Measurements from ENCODE around the gene C5AR1. TPM values are rescaled to one million over a fixed set of nuclear protein-coding genes. Genes with fewer than 3 reads are reported as not detected.

Gene C5AR1
- total RNA-seq, 1 experiment from 2014 or later, result 8.5 TPM

DNA sequence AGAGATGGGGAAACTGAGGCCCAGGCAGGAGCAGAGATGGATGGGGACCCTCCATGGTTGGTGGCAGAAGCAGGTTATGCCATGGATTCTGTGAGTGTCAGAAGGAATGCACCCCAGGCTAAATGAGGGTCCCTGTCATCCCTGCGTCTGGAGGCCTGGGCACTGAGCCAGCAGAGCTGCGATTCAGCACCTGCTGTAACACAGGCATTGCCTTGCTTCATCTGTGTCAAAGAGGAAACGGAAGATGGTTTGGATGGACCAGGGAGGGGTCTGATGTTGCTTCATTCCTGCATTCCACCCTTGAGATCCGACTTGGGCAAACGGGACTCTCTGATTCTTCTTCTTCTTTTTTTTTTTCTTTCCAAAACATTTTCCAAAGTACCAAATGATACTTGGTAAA lies 1.2 kb downstream of the C5AR1 start:
- TF ChIP-seq, protein P1, sequence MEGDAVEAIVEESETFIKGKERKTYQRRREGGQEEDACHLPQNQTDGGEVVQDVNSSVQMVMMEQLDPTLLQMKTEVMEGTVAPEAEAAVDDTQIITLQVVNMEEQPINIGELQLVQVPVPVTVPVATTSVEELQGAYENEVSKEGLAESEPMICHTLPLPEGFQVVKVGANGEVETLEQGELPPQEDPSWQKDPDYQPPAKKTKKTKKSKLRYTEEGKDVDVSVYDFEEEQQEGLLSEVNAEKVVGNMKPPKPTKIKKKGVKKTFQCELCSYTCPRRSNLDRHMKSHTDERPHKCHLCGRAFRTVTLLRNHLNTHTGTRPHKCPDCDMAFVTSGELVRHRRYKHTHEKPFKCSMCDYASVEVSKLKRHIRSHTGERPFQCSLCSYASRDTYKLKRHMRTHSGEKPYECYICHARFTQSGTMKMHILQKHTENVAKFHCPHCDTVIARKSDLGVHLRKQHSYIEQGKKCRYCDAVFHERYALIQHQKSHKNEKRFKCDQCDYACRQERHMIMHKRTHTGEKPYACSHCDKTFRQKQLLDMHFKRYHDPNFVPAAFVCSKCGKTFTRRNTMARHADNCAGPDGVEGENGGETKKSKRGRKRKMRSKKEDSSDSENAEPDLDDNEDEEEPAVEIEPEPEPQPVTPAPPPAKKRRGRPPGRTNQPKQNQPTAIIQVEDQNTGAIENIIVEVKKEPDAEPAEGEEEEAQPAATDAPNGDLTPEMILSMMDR (conservative IDR thresholded peaks at IDR 0.05), result no peak
- no peak for TF ChIP-seq EZH2 (IDR thresholded peaks at IDR 0.05; ENCODE audit: low read depth)
- CTCF ChIA-PET, result no interaction called here
- no peaks in the 10 kb centered on the region for H3K27me3 ChIP-seq (ENCODE audit: insufficient read depth, low read depth)
- no TSS peak for BruUV-seq (replicated peaks)
- DNase-seq, result peak; percentile 67 to 89
- H3K4me3 ChIP-seq, result no peak overlapping the region
- no peaks in the 10 kb centered on the region for H3K9me3 ChIP-seq (ENCODE audit: insufficient read depth, low read depth)
- no peaks in the 10 kb centered on the region for H3K79me2 ChIP-seq (ENCODE audit: low read depth)
- intact Hi-C loops (cut with micrococcal nuclease; ENCODE audit: unreplicated experiment), result no loop called here
- peak overlapping the region; percentile 35 for H3K27ac ChIP-seq
- POLR2A ChIA-PET (ENCODE audit: unreplicated experiment), result no interaction called here
- no peak overlapping the region for H2AFZ ChIP-seq
- peak overlapping the region; percentile 52 for H3K4me2 ChIP-seq
- no peaks in the 10 kb centered on the region for H3K9me2 ChIP-seq (ENCODE audit: insufficient read depth)
- H3K36me3 ChIP-seq (ENCODE audit: low read depth), result no peaks in the 10 kb centered on the region
- peaks cover 40% of the 10 kb centered on the region; the same call in 1 of the 2 replicates for H3F3A ChIP-seq (ENCODE audit: insufficient read depth, low read depth)
- peaks cover 41% of the 10 kb centered on the region for H3K4me1 ChIP-seq (replicated peaks; ENCODE audit: insufficient read depth)
- H4K20me1 ChIP-seq (ENCODE audit: insufficient read depth), result no peaks in the 10 kb centered on the region

DNA sequence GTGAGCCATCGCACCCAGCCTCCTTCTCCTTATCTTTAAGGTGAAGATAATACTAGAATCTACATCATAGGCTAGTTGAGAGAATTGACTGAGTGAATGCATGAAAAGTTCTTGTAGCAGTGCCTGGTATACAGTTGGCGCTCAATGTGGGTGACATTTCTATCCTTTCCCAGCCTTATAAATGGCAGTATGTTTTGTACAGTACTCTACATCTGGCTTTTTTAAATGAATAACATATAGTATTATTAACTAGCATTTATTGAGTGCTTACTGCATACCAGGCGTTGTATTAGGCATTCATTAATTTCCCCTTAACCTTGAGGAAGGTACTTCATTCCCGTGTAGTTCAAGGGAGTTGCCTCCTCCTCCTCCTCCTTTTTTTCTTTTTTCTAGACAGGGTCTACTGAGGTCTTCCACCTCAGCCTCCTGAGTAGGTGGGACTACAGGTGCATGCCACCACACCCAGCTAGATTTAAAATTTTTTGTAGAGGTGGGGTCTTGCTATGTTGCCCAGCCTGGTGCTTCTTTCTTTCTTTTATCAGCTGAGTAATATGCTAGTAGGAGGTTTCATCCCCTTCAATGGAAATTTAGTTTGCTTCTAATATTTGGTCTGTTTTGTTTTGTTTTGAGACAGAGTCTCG lies 2.8 kb downstream of the C5AR1 start:
- H3K27ac ChIP-seq, result 0 out of 2 replicates have a peak overlapping the region, but pooled peaks have one; percentile 13
- ChIA-PET POLR2A (ENCODE audit: unreplicated experiment) (no interaction called here), CTCF (no interaction called here)
- H3K9me2 ChIP-seq (ENCODE audit: insufficient read depth), result no peaks in the 10 kb centered on the region
- no peak overlapping the region for H3K4me2 ChIP-seq
- no peaks in the 10 kb centered on the region for H3K36me3 ChIP-seq (ENCODE audit: low read depth)
- intact Hi-C loops (cut with micrococcal nuclease; ENCODE audit: unreplicated experiment), result no loop called here
- TF ChIP-seq, protein P1 (conservative IDR thresholded peaks at IDR 0.05), result no peak
- TF ChIP-seq EZH2 (IDR thresholded peaks at IDR 0.05; ENCODE audit: low read depth), result no peak
- peaks cover 35% of the 10 kb centered on the region for H3K4me1 ChIP-seq (replicated peaks; ENCODE audit: insufficient read depth)
- peaks cover 40% of the 10 kb centered on the region; the same call in 1 of the 2 replicates for H3F3A ChIP-seq (ENCODE audit: insufficient read depth, low read depth)
- DNase-seq, result no peak
- no peak overlapping the region for H2AFZ ChIP-seq
- H3K9me3 ChIP-seq (ENCODE audit: insufficient read depth, low read depth), result no peaks in the 10 kb centered on the region
- no peaks in the 10 kb centered on the region for H3K79me2 ChIP-seq (ENCODE audit: low read depth)
- H3K27me3 ChIP-seq (ENCODE audit: insufficient read depth, low read depth), result no peaks in the 10 kb centered on the region
- no TSS peak for BruUV-seq (replicated peaks)
- no peak overlapping the region for H3K4me3 ChIP-seq
- H4K20me1 ChIP-seq (ENCODE audit: insufficient read depth), result no peaks in the 10 kb centered on the region

DNA sequence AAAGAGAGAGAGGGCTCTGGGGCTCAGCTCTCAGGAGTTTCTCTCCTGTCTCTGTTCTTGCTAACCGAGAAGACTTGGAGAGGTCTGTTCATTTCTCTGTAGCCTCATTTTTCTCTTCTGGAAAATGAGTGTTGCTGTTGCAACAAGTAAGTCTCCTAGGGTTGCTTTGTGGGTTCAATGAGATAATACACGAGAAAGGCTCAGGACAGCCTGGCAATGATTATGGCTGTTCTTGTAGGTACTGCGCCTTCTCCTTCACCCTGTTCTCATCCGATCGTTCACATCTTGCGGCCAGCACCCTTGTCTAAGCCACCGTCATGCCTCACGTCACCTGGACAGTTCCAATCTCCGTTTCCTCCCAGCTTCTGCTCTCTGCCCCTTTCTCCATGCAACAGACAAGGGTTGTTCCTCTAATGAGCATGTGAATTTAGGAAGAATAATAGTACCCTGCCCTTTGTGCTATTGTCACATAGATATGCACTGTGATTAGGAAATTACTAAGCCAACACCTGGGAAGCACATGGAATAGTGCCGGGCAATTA lies 4.2 kb downstream of the C5AR1 start:
- Histone ChIP-seq H3F3A (ENCODE audit: insufficient read depth, low read depth) (peaks cover 40% of the 10 kb centered on the region; the same call in 1 of the 2 replicates), H3K79me2 (ENCODE audit: low read depth) (no peaks in the 10 kb centered on the region), H3K36me3 (ENCODE audit: low read depth) (no peaks in the 10 kb centered on the region), H3K27me3 (ENCODE audit: insufficient read depth, low read depth) (no peaks in the 10 kb centered on the region), H3K4me1 (replicated peaks; ENCODE audit: insufficient read depth) (peaks cover 31% of the 10 kb centered on the region), H2AFZ (no peak overlapping the region), H3K4me2 (no peak overlapping the region), H3K4me3 (no peak overlapping the region), H3K9me3 (ENCODE audit: insufficient read depth, low read depth) (no peaks in the 10 kb centered on the region), H3K27ac (peak overlapping the region; percentile 4; the same call in 1 of the 2 replicates), H3K9me2 (ENCODE audit: insufficient read depth) (no peaks in the 10 kb centered on the region), H4K20me1 (ENCODE audit: insufficient read depth) (no peaks in the 10 kb centered on the region)
- ChIA-PET CTCF (no interaction called here), POLR2A (ENCODE audit: unreplicated experiment) (no interaction called here)
- DNase-seq, result no peak
- no TSS peak for BruUV-seq (replicated peaks)
- intact Hi-C loops (cut with micrococcal nuclease; ENCODE audit: unreplicated experiment), result no loop called here
- TF ChIP-seq EZH2 (IDR thresholded peaks at IDR 0.05; ENCODE audit: low read depth), result no peak
- TF ChIP-seq, protein P1 (conservative IDR thresholded peaks at IDR 0.05), result no peak

Data from PC-9 (cell line).